B cell (primary cell): ENCODE results near the gene MEIOB. TPM values are rescaled to one million over a fixed set of nuclear protein-coding genes. Genes with fewer than 3 reads are reported as not detected.

Experiments
- ATAC-seq: fragments of 200-7000 bp; cut with Tn5 transposase; one replicate; pipeline ENCODE4 v1.10.0; 2021; ENCODE audit warnings: low read depth, mild to moderate bottlenecking, moderate number of reproducible peaks, moderate library complexity
- CTCF ChIA-PET: fragments of 350-600 bp; sonication (Branson Sonifier 250); formaldehyde crosslinking; loops from one replicate; lab custom pipeline; 2021; ENCODE audit warnings: antibody characterized with exemption, inconsistent platforms; lab: Charles Lee
- POLR2A ChIA-PET: fragments of 350-600 bp; sonication (Branson Sonifier 250); formaldehyde crosslinking; loops from one replicate; lab custom pipeline; 2021; ENCODE audit warnings: antibody characterized with exemption; lab: Charles Lee
- DNase-seq: peaks from one replicate; pipeline ENCODE4 v3.0.0; 2013
- H2AFZ ChIP-seq: 2 replicates; pipeline ENCODE4 v1.6.1; 2012; ENCODE audit warnings: mild to moderate bottlenecking, low read depth, low read length; ENCODE audit not compliant: insufficient read depth, poor library complexity, severe bottlenecking
- H3K27ac ChIP-seq, 2 donors: 1 replicate in 1 of 2; 2 replicates in 1 of 2; pipeline ENCODE4 v1.5.1; 2012 to 2013; ENCODE audit warnings: low read length in 2 of 2, mild to moderate bottlenecking in 2 of 2, moderate library complexity in 1 of 2
- H3K27me3 ChIP-seq, 4 experiments: fragments of 200-600 bp in 1 of 4; sonication (generic) in 1 of 4; replicated peaks in 1 of 4; 1 replicate in 2 of 4; 2 replicates in 2 of 4; pipeline versions ENCODE4 v1.6.1 to v1.7.0; 2013 to 2016; ENCODE audit warnings: low read length in 3 of 4, mild to moderate bottlenecking in 2 of 4, mixed read lengths in 1 of 4, moderate library complexity in 1 of 4; ENCODE audit not compliant: insufficient read depth in 4 of 4, control insufficient read depth in 3 of 4; ENCODE audit errors: control extremely low read depth in 1 of 4
- H3K36me3 ChIP-seq, 2 experiments: replicated peaks in 1 of 2; 1 replicate in 1 of 2; 2 replicates in 1 of 2; pipeline versions ENCODE4 v1.6.1 to v1.7.1; 2013; ENCODE audit warnings: low read length in 1 of 2; ENCODE audit not compliant: insufficient read depth in 2 of 2, control insufficient read depth in 1 of 2; ENCODE audit errors: control extremely low read depth in 1 of 2, extremely low read depth in 1 of 2
- H3K4me1 ChIP-seq, 2 donors: fragments of 200-600 bp in 1 of 2; sonication (generic) in 1 of 2; 1 replicate in 1 of 2; 2 replicates in 1 of 2; pipeline versions ENCODE4 v1.5.1 to v1.6.1; 2013 to 2017; ENCODE audit warnings: low read length in 2 of 2; ENCODE audit not compliant: control insufficient read depth in 2 of 2, insufficient read depth in 2 of 2
- H3K4me2 ChIP-seq: replicated peaks from 2 replicates; pipeline ENCODE3; 2012; ENCODE audit warnings: mild to moderate bottlenecking, low read depth, low read length; ENCODE audit not compliant: poor library complexity, severe bottlenecking
- H3K4me3 ChIP-seq, 5 experiments: fragments of 200-600 bp in 1 of 5; sonication (generic) in 1 of 5; 1 replicate in 3 of 5; 2 replicates in 2 of 5; pipeline versions ENCODE4 v1.5.1 to v1.7.0; 2011 to 2016; ENCODE audit warnings: low read length in 4 of 5, mild to moderate bottlenecking in 4 of 5, low read depth in 2 of 5, control low read depth in 1 of 5, moderate library complexity in 1 of 5; ENCODE audit not compliant: insufficient read depth in 1 of 5; ENCODE audit errors: control extremely low read depth in 1 of 5, extremely low read depth in 1 of 5
- H3K79me2 ChIP-seq: fragments of 200-600 bp; sonication (generic); one replicate; pipeline ENCODE4 v1.6.0; 2016; ENCODE audit warnings: low read length; ENCODE audit not compliant: control insufficient read depth, insufficient read depth
- H3K9ac ChIP-seq: fragments of 200-600 bp; sonication (generic); 2 replicates; pipeline ENCODE4 v1.6.1; 2017; ENCODE audit warnings: mild to moderate bottlenecking, low read length, moderate library complexity
- H3K9me3 ChIP-seq, 3 donors: one replicate each; pipeline versions ENCODE4 v1.6.1 to v1.7.1; 2013; ENCODE audit warnings: low read length in 2 of 3; ENCODE audit not compliant: control insufficient read depth in 2 of 3, insufficient read depth in 1 of 3; ENCODE audit errors: control extremely low read depth in 1 of 3
- H4K20me1 ChIP-seq: 2 replicates; pipeline ENCODE4 v1.6.0; 2012; ENCODE audit warnings: mild to moderate bottlenecking, low read length; ENCODE audit not compliant: insufficient read depth, control insufficient read depth, poor library complexity, severe bottlenecking
- H3K27ac Mint-ChIP-seq: one replicate; pipeline ENCODE4 v1.8.0; 2021; ENCODE audit warnings: mixed read lengths
- H3K27me3 Mint-ChIP-seq: one replicate; pipeline ENCODE4 v1.8.0; 2021; ENCODE audit warnings: mixed read lengths
- H3K4me1 Mint-ChIP-seq: one replicate; pipeline ENCODE4 v1.8.0; 2021; ENCODE audit warnings: mixed read lengths
- H3K4me3 Mint-ChIP-seq: one replicate; pipeline ENCODE4 v1.8.0; 2021; ENCODE audit warnings: mixed read lengths
- H3K9me3 Mint-ChIP-seq: one replicate; pipeline ENCODE4 v1.8.0; 2022; ENCODE audit warnings: mixed read lengths; ENCODE audit not compliant: insufficient read depth
- EZH2 ChIP-seq: IDR thresholded peaks from 2 replicates; pipeline ENCODE4 v1.6.1; 2012; ENCODE audit warnings: borderline replicate concordance, low read depth, mild to moderate bottlenecking, moderate library complexity, low read length; ENCODE audit not compliant: insufficient read depth, poor library complexity, severe bottlenecking
- WGBS: methylation state at CpG from one replicate; pipeline ENCODE4 v1.1.5; 2013; ENCODE audit warnings: missing lambda C conversion rate; ENCODE audit not compliant: insufficient coverage; 5-methylcytosine and 5-hydroxymethylcytosine counted together
- intact Hi-C: fragments of 100-400 bp; cut with micrococcal nuclease; formaldehyde crosslinking; loops from one replicate; pipeline ENCODE4 v1.10.0; 2022
- polyA plus RNA-seq: library from polyadenylated mRNA; depleted of rRNA; stranded (reverse); fragments of >200 nt; gene quantifications from 2 replicates; pipeline ENCODE4 v1.2.3, GENCODE V29; 2012
- total RNA-seq, 2 donors: library from RNA; stranded (reverse); fragments of 120-200 nt in 1 of 2; gene quantifications; 1 replicate in 1 of 2; 2 replicates in 1 of 2; pipeline versions ENCODE4 v1.2.3 to v1.2.4, GENCODE V29; 2013 to 2022
- TF ChIP-seq, protein P1 (sequence below): fragments of 200-600 bp; IDR thresholded peaks from one replicate; pipeline ENCODE4 v1.8.0; 2022; ENCODE audit warnings: antibody characterized with exemption, mild to moderate bottlenecking

Gene MEIOB
- total and polyA plus RNA-seq, 2 donors (not counting 1 experiment from before 2014, with no cell fraction given): not detected

DNA sequence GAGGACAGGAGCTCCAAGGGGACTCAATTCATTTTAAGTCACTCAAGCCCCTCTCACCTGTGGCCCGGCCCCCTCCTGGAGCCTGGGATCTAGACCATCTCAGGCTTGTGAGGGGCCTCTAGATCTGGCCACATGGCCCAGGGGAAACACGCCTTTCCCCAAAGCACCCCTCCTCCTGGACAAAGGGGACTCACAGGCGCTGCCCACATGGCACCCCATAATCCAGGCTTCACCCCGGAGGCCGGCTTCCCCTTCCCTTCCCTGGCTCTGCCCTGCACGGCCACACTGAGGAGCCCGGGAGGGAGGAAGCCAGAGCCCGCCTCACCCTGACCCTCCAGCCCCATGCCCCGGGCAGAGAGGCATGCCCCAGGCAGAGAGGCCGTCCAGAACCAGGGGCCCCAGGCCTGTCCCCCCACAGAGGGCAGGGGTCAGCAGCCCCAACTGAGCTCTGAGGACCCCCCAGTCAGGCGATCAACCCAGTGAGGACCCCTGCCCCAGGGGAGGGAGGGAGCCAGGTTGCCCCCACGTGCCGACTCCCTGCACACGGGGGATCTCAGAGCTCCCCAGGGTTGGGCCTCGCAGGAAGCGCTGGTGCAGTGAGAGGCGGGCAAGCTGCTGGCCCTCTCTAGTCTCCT is 35.4 kb upstream of the MEIOB start:
- Histone ChIP-seq H3K4me3 (no peak overlapping the region), H2AFZ (no peak overlapping the region), H3K9me3 (peaks cover 0 to 3% (median 0%) of the 10 kb centered on the region in 3 donors), H3K4me1 (no peaks in the 10 kb centered on the region), H3K4me2 (no peak overlapping the region), H3K36me3 (no peaks in the 10 kb centered on the region), H3K27me3 (peaks cover 0 to 15% (median 1%) of the 10 kb centered on the region in 4 experiments), H3K27ac (no peak overlapping the region), H3K79me2 (no peaks in the 10 kb centered on the region), H3K9ac (no peak overlapping the region), H4K20me1 (no peaks in the 10 kb centered on the region)
- ChIA-PET CTCF (no interaction called here), POLR2A (no interaction called here)
- TF ChIP-seq, protein P1, sequence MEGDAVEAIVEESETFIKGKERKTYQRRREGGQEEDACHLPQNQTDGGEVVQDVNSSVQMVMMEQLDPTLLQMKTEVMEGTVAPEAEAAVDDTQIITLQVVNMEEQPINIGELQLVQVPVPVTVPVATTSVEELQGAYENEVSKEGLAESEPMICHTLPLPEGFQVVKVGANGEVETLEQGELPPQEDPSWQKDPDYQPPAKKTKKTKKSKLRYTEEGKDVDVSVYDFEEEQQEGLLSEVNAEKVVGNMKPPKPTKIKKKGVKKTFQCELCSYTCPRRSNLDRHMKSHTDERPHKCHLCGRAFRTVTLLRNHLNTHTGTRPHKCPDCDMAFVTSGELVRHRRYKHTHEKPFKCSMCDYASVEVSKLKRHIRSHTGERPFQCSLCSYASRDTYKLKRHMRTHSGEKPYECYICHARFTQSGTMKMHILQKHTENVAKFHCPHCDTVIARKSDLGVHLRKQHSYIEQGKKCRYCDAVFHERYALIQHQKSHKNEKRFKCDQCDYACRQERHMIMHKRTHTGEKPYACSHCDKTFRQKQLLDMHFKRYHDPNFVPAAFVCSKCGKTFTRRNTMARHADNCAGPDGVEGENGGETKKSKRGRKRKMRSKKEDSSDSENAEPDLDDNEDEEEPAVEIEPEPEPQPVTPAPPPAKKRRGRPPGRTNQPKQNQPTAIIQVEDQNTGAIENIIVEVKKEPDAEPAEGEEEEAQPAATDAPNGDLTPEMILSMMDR: no peak
- TF ChIP-seq EZH2: no peak
- Mint-ChIP-seq H3K27ac (no peak overlapping the region), H3K4me1 (no peaks in the 10 kb centered on the region), H3K27me3 (peaks cover 14% of the 10 kb centered on the region), H3K9me3 (no peaks in the 10 kb centered on the region), H3K4me3 (no peak overlapping the region)
- intact Hi-C loops: no loop called here
- DNase-seq: no peak
- 75% methylated on average over 12 of the region's 17 CpGs for WGBS
- ATAC-seq: no peak

GRCh38 chr16:1906846-1907165 is 34.8 kb upstream of the MEIOB start:
- DNase-seq (no peak), ATAC-seq (no peak)
- no peak overlapping the region for H2AFZ ChIP-seq
- WGBS: 89% methylated on average over 5 of the region's 5 CpGs
- no peak overlapping the region for H3K27ac ChIP-seq
- no peaks in the 10 kb centered on the region for H3K36me3 ChIP-seq
- no peaks in the 10 kb centered on the region for H3K9me3 Mint-ChIP-seq
- intact Hi-C loops: no loop called here
- H3K4me1 Mint-ChIP-seq: no peaks in the 10 kb centered on the region
- H3K9ac ChIP-seq: no peak overlapping the region
- POLR2A ChIA-PET: no interaction called here
- H3K27ac Mint-ChIP-seq: no peak overlapping the region
- H3K79me2 ChIP-seq: no peaks in the 10 kb centered on the region
- H3K4me3 ChIP-seq: no peak overlapping the region
- H3K4me3 Mint-ChIP-seq: no peak overlapping the region
- H3K4me1 ChIP-seq: no peaks in the 10 kb centered on the region
- no peaks in the 10 kb centered on the region for H4K20me1 ChIP-seq
- H3K4me2 ChIP-seq: no peak overlapping the region
- CTCF ChIA-PET: interaction anchor here (0.9 kb wide), 1 partner anchor 45 kb away, joined by 3 read pairs; no protein-coding TSS in a partner anchor
- peaks cover 0 to 15% (median 1%) of the 10 kb centered on the region in 4 experiments for H3K27me3 ChIP-seq
- H3K27me3 Mint-ChIP-seq: peaks cover 14% of the 10 kb centered on the region
- TF ChIP-seq EZH2: no peak
- TF ChIP-seq, protein P1: no peak
- peaks cover 0 to 3% (median 0%) of the 10 kb centered on the region in 3 donors for H3K9me3 ChIP-seq
